DOHH2 (cell line): Measurements from ENCODE around the gene CNTLN.
"Not testable (repeated sequence)": the region's sequence is repeated elsewhere in the genome, so short reads cannot be mapped to it uniquely, and the experiment has no call there.

Experiments used
- H3F3A ChIP-seq: fragments of 200-600 bp; sonication (generic), shearing (Covaris generic); 2 replicates; pipeline ENCODE4 v1.6.0; 2016; ENCODE audit warnings: antibody characterized with exemption, mild to moderate bottlenecking; ENCODE audit not compliant: control insufficient read depth, insufficient read depth
- H3K27ac ChIP-seq: fragments of 200-600 bp; sonication (generic); 2 replicates; pipeline ENCODE4 v1.5.1; 2014; ENCODE audit warnings: low read depth, mild to moderate bottlenecking, low read length, moderate library complexity
- H3K27me3 ChIP-seq: fragments of 200-600 bp; sonication (generic); 2 replicates; pipeline ENCODE4 v1.6.1; 2014; ENCODE audit warnings: mild to moderate bottlenecking, low read length, mixed read lengths; ENCODE audit not compliant: control insufficient read depth
- H3K36me3 ChIP-seq: fragments of 200-600 bp; sonication (generic); 2 replicates; pipeline ENCODE4 v1.6.1; 2014; ENCODE audit warnings: mild to moderate bottlenecking, low read length, moderate library complexity, mixed read lengths; ENCODE audit not compliant: control insufficient read depth
- H3K4me1 ChIP-seq: fragments of 200-600 bp; sonication (generic); 2 replicates; pipeline ENCODE4 v1.6.1; 2014; ENCODE audit warnings: mild to moderate bottlenecking, low read length, mixed read lengths; ENCODE audit not compliant: control insufficient read depth
- H3K4me2 ChIP-seq: fragments of 200-600 bp; sonication (generic); 2 replicates; pipeline ENCODE4 v1.6.0; 2014; ENCODE audit warnings: mild to moderate bottlenecking, low read length, moderate library complexity
- H3K4me3 ChIP-seq: fragments of 200-600 bp; sonication (generic); 2 replicates; pipeline ENCODE4 v1.5.1; 2014; ENCODE audit warnings: mild to moderate bottlenecking, low read length, mixed read lengths
- H3K79me2 ChIP-seq: fragments of 200-600 bp; sonication (generic); 2 replicates; pipeline ENCODE4 v1.6.1; 2014; ENCODE audit warnings: mild to moderate bottlenecking, low read length, mixed read lengths; ENCODE audit not compliant: control insufficient read depth
- H3K9me2 ChIP-seq: fragments of 200-600 bp; sonication (generic); replicated peaks from 2 replicates; pipeline ENCODE4 v1.6.1; 2014; ENCODE audit warnings: mild to moderate bottlenecking, low read length, mixed read lengths; ENCODE audit not compliant: control insufficient read depth
- H3K9me3 ChIP-seq: fragments of 200-600 bp; sonication (generic); 2 replicates; pipeline ENCODE4 v1.6.1; 2014; ENCODE audit warnings: antibody characterized with exemption, low read length, mixed read lengths; ENCODE audit not compliant: control insufficient read depth, insufficient read depth
- H4K20me1 ChIP-seq: fragments of 200-600 bp; sonication (generic); 2 replicates; pipeline ENCODE4 v1.6.0; 2014; ENCODE audit warnings: low read depth, mild to moderate bottlenecking, antibody characterized with exemption, low read length, moderate library complexity; ENCODE audit not compliant: control insufficient read depth, insufficient read depth
- EZH2phosphoT487 ChIP-seq: fragments of 200-600 bp; sonication (generic); IDR thresholded peaks from 2 replicates; pipeline ENCODE4 v1.6.1; 2017; ENCODE audit warnings: borderline replicate concordance, mild to moderate bottlenecking, antibody characterized with exemption, low read length, moderate library complexity, mixed read lengths
- TF ChIP-seq, protein P1 (sequence below): fragments of 200-600 bp; sonication (generic); IDR thresholded peaks from one replicate; pipeline ENCODE4 v1.5.1; 2014; ENCODE audit warnings: antibody characterized with exemption, mild to moderate bottlenecking, low read depth, low read length; ENCODE audit not compliant: poor library complexity, severe bottlenecking

Gene CNTLN

DNA sequence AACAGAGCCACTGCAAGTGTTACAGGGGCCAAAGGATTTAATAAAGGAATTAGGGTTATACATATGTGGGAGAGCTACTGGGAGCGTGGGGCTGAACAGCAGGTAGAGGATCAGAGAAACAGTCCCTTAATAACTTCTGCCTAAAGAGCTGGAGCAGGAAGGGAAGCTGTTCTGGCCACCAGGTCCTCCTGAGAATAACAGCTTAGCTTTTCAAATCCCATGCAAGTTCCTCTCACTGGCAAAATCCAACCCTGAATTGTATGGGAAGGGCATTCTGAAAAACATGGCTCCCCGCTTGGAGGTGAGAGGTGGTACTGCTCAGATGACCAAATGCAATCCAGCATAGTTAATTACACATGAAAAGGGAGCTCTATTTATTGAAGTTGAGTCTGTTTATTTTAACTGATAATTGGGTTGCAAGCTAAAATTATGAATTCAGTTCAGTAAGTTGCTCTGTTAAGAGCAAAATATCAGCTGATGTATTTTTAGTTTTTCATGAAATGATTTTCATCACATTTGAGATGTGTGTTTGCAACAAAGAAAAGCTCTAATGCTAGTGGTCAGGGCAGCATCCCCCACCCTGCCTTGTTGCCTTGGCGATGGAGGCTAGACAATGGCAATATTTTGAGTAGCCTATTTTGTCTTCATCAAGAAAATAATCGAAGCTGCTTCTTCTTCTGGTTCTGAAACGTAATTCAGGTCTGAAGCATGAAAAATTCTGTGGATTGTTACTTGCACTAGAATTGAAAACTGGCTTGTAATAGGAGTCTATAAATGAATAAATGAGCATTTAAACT lies 385.6 kb downstream of the CNTLN start:
- H3K4me1 ChIP-seq = no peaks in the 10 kb centered on the region
- TF ChIP-seq, protein P1, sequence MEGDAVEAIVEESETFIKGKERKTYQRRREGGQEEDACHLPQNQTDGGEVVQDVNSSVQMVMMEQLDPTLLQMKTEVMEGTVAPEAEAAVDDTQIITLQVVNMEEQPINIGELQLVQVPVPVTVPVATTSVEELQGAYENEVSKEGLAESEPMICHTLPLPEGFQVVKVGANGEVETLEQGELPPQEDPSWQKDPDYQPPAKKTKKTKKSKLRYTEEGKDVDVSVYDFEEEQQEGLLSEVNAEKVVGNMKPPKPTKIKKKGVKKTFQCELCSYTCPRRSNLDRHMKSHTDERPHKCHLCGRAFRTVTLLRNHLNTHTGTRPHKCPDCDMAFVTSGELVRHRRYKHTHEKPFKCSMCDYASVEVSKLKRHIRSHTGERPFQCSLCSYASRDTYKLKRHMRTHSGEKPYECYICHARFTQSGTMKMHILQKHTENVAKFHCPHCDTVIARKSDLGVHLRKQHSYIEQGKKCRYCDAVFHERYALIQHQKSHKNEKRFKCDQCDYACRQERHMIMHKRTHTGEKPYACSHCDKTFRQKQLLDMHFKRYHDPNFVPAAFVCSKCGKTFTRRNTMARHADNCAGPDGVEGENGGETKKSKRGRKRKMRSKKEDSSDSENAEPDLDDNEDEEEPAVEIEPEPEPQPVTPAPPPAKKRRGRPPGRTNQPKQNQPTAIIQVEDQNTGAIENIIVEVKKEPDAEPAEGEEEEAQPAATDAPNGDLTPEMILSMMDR = no peak
- no peak for TF ChIP-seq EZH2phosphoT487
- no peaks in the 10 kb centered on the region for H4K20me1 ChIP-seq
- H3K79me2 ChIP-seq = no peaks in the 10 kb centered on the region
- H3K36me3 ChIP-seq = no peaks in the 10 kb centered on the region
- H3K9me3 ChIP-seq = no peaks in the 10 kb centered on the region
- H3K4me3 ChIP-seq = no peak overlapping the region
- no peak overlapping the region for H3K4me2 ChIP-seq
- H3F3A ChIP-seq = no peaks in the 10 kb centered on the region
- H3K9me2 ChIP-seq = no peaks in the 10 kb centered on the region
- H3K27me3 ChIP-seq = no peaks in the 10 kb centered on the region
- no peak overlapping the region for H3K27ac ChIP-seq

DNA sequence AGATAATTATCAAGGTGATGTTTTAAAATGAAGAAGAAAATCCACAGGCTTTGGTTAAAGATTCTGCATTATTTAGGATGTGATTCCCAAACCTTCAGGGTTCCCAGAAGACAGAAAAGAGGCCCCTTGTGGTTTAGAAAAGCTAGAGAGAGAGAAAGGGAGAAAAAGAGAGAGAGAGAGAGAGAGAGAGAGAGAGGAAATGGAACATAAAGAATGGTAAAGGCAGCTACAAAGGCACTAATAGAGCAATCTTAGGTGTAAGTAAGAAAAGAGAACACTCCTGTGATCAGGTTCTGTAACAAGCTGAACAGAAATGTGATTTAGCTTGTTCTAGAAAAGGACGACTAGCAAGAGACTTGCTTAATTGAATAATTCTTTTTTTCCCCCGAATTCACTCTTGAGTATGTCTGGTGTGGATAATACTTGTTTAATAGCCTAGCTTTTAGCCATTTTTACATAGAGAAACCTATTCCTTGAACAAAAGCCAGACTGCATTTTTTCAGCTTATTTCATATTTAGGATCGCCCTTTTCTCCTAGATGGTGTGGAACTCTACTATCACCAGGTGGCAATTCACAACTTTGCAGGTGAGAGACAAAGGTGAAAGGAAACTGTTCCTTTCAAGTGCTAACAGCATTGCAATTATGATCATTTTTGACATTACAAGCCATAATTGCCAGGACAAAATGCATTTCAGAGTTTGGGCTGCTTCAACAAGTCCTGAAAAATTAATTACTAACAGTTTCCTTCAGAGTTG lies 386.4 kb downstream of the CNTLN start:
- H3K79me2 ChIP-seq = no peaks in the 10 kb centered on the region

DNA sequence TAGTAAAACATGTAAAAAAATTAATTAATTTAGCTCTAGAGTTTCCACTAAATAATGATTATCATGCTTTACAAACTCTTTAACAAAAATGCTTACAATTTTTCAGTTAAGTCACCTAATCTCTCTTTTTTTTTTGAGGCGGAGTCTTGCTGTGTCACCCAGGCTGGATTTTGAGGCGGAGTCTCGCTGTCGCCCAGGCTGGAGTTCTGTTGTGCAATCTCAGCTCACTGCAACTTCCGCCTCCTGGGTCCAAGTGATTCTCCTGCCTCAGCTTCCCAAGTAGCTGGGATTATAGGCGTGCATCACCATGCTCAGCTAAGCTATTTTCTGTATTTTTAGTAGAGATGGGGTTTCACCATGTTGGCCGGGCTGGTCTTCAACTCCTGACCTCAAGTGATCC lies 391.9 kb downstream of the CNTLN start:
- not testable (repeated sequence) for H3K36me3 ChIP-seq, H3K27me3 ChIP-seq, H3K4me1 ChIP-seq, H3K9me2 ChIP-seq, H3K4me3 ChIP-seq, H3K27ac ChIP-seq, H3K9me3 ChIP-seq, H3K79me2 ChIP-seq, H4K20me1 ChIP-seq, H3F3A ChIP-seq, H3K4me2 ChIP-seq

More for the DNA sequence above, 386.4 kb downstream of the CNTLN start:
- no peaks in the 10 kb centered on the region for H3F3A ChIP-seq
- no peaks in the 10 kb centered on the region for H3K9me2 ChIP-seq
- H3K4me2 ChIP-seq = no peak overlapping the region
- H3K9me3 ChIP-seq = no peaks in the 10 kb centered on the region
- no peaks in the 10 kb centered on the region for H3K36me3 ChIP-seq
- H3K4me1 ChIP-seq = no peaks in the 10 kb centered on the region
- H4K20me1 ChIP-seq = no peaks in the 10 kb centered on the region
- H3K27me3 ChIP-seq = no peaks in the 10 kb centered on the region
- H3K4me3 ChIP-seq = no peak overlapping the region
- H3K27ac ChIP-seq = no peak overlapping the region
- no peak for TF ChIP-seq EZH2phosphoT487
- TF ChIP-seq, protein P1 = no peak

DNA sequence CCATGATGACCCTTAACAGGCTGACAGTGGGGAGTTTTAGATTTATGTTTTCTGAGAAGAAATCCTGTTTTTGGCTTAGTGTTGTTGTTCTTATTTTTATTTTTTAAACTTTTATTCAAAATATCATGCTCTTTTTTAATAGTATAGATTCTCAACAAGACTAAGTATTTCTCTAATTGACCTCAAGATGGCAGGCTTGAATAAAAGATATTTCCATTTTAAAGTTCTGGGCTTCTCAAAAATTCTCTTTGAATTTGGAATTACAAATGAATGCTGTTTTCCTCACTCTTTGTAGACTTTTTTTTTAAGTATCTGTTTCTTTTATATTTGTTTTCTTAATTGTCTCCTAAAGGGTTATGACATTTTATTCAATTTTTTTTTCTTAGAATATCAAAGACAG lies 394.0 kb downstream of the CNTLN start:
- no peaks in the 10 kb centered on the region for H3K4me1 ChIP-seq
- H3K27ac ChIP-seq = no peak overlapping the region
- no peaks in the 10 kb centered on the region for H3K9me3 ChIP-seq
- no peaks in the 10 kb centered on the region for H3K79me2 ChIP-seq
- no peaks in the 10 kb centered on the region for H3F3A ChIP-seq
- H3K4me2 ChIP-seq = no peak overlapping the region
- no peaks in the 10 kb centered on the region for H3K36me3 ChIP-seq
- TF ChIP-seq, protein P1 = no peak
- no peak for TF ChIP-seq EZH2phosphoT487
- no peaks in the 10 kb centered on the region for H3K27me3 ChIP-seq
- no peaks in the 10 kb centered on the region for H4K20me1 ChIP-seq
- H3K9me2 ChIP-seq = no peaks in the 10 kb centered on the region
- no peak overlapping the region for H3K4me3 ChIP-seq
